Stimulated activated CD8-positive, alpha-beta memory T cell treated with anti-CD3 and anti-CD28 coated beads, Interleukin-12 subunit alpha, Interleukin-12 subunit beta, amount 100 ng/mL, for 1 hour (primary cell): ENCODE measurements around the gene HPSE.

Experiments used
- DNase-seq: peaks from one replicate; pipeline ENCODE4 v3.0.0-alpha.2; 2020; ENCODE audit warnings: low read depth

HPSE gene

GRCh38 chr4:83247415-83248357, 87.0 kb downstream of the HPSE start:
- DNase-seq = no peak
